HepG2 (cell line): ENCODE results near the gene CBLN3. TPM values are rescaled to one million over a fixed set of nuclear protein-coding genes. Genes with fewer than 3 reads are reported as not detected.

Source experiments
- ATAC-seq: fragments of 200-7000 bp; cut with Tn5 transposase; 3 replicates; pipeline ENCODE4 v1.9.1; 2020; ENCODE audit warnings: mild to moderate bottlenecking, moderate library complexity
- BruUV-seq: library from RNA; stranded (reverse); fragments of 400-500 nt; replicated peaks from 2 replicates; lab custom pipeline; 2021; lab: Mats Ljungman, UMichigan
- CTCF ChIA-PET: fragments of 300-600 bp; formaldehyde crosslinking; extraction: SDS; loops from one replicate; lab custom pipeline; 2021; ENCODE audit warnings: low total read pairs, inconsistent platforms, low intra/inter-chr PET ratio; lab: Yijun Ruan, JAX
- POLR2A ChIA-PET: fragments of 350-600 bp; sonication (Branson Sonifier 250); formaldehyde crosslinking; loops from one replicate; lab custom pipeline; 2020; ENCODE audit warnings: antibody characterized with exemption, inconsistent platforms; lab: Yijun Ruan, JAX
- DNase-seq: peaks from one replicate; pipeline ENCODE4 v3.0.0-alpha.2; 2015; ENCODE audit warnings: low spot score
- FAIRE-seq: peaks from 3 replicates; lab custom pipeline; 2011; peaks lifted over from hg19 to GRCh38; lab: Jason Lieb, UNC
- H2AFZ ChIP-seq: one replicate; pipeline ENCODE4 v1.6.1; 2011; ENCODE audit warnings: low read length, inconsistent platforms
- H3K27ac ChIP-seq: fragments of 300-600 bp; 3 replicates; pipeline ENCODE4 v1.8.0; 2011; ENCODE audit warnings: mixed run types, mild to moderate bottlenecking, mixed read lengths, low read length, inconsistent platforms; ENCODE audit not compliant: insufficient read depth; ENCODE audit errors: extremely low read length
- H3K27me3 ChIP-seq, 2 experiments: fragments of 200-600 bp in 1 of 2; 2 replicates in 1 of 2; 3 replicates in 1 of 2; pipeline versions ENCODE4 v1.6.0 to v1.8.0; 2011; ENCODE audit warnings: low read length in 2 of 2, mild to moderate bottlenecking in 2 of 2, moderate library complexity in 2 of 2, inconsistent platforms in 1 of 2; ENCODE audit not compliant: insufficient read depth in 2 of 2, control insufficient read depth in 1 of 2
- H3K36me3 ChIP-seq, 2 experiments: fragments of 200-600 bp in 1 of 2; replicated peaks in 1 of 2; 2 replicates in 1 of 2; 3 replicates in 1 of 2; pipeline versions ENCODE4 v1.5.1 to v1.8.0; 2011; ENCODE audit warnings: low read length in 2 of 2, inconsistent platforms in 1 of 2; ENCODE audit not compliant: insufficient read depth in 2 of 2, control insufficient read depth in 1 of 2
- H3K4me1 ChIP-seq: 2 replicates; pipeline ENCODE4 v1.5.1; 2012; ENCODE audit warnings: low read length, inconsistent platforms; ENCODE audit not compliant: insufficient read depth
- H3K4me2 ChIP-seq: 2 replicates; pipeline ENCODE4 v1.6.0; 2011; ENCODE audit warnings: low read depth, low read length, inconsistent platforms
- H3K4me3 ChIP-seq, 3 experiments: fragments of 200-600 bp in 1 of 3; sonication (generic), shearing (Covaris generic) in 1 of 3; replicated peaks in 1 of 3; 2 replicates each; pipeline ENCODE4 v1.5.1; 2011 to 2016; ENCODE audit warnings: low read length in 3 of 3, inconsistent platforms in 2 of 3, low read depth in 2 of 3, mild to moderate bottlenecking in 2 of 3, control low read depth in 1 of 3, mixed read lengths in 1 of 3; ENCODE audit not compliant: insufficient read depth in 1 of 3
- H3K79me2 ChIP-seq: one replicate; pipeline ENCODE4 v1.6.1; 2011; ENCODE audit warnings: low read length, inconsistent platforms; ENCODE audit not compliant: insufficient read depth
- H3K9ac ChIP-seq: 2 replicates; pipeline ENCODE4 v1.6.0; 2011; ENCODE audit warnings: mild to moderate bottlenecking, low read depth, low read length, inconsistent platforms; ENCODE audit not compliant: insufficient read depth
- H3K9me3 ChIP-seq: 2 replicates; pipeline ENCODE4 v1.5.1; 2012; ENCODE audit warnings: mild to moderate bottlenecking, low read length
- H4K20me1 ChIP-seq: 2 replicates; pipeline ENCODE4 v1.6.0; 2011; ENCODE audit warnings: inconsistent platforms, mild to moderate bottlenecking, low read length, moderate library complexity; ENCODE audit not compliant: insufficient read depth
- ATF6 ChIP-seq: sonication (generic); formaldehyde crosslinking; conservative IDR thresholded peaks from 2 replicates; pipeline ENCODE4 v1.4.0; 2020; ENCODE audit warnings: missing genetic modification reagents
- MED8 ChIP-seq: sonication (generic); formaldehyde crosslinking; IDR thresholded peaks from 2 replicates; pipeline ENCODE4 v1.8.1; 2023; ENCODE audit warnings: mild to moderate bottlenecking, missing genetic modification reagents; ENCODE audit not compliant: insufficient replicate concordance
- PRDM10 ChIP-seq: sonication (generic); formaldehyde crosslinking; IDR thresholded peaks from 2 replicates; pipeline ENCODE4 v1.4.0; 2020; ENCODE audit warnings: low read depth, missing genetic modification reagents
- RFX3 ChIP-seq: IDR thresholded peaks from 2 replicates; pipeline ENCODE4 v1.6.1; 2016; ENCODE audit warnings: missing biosample characterization, missing genetic modification reagents
- ZMYM3 ChIP-seq: sonication (generic); formaldehyde crosslinking; IDR thresholded peaks from 2 replicates; pipeline ENCODE4 v1.5.1; 2020; ENCODE audit warnings: mild to moderate bottlenecking, missing genetic modification reagents
- ZNF605 ChIP-seq: sonication (generic); formaldehyde crosslinking; IDR thresholded peaks from 2 replicates; pipeline ENCODE4 v1.8.0; 2022; ENCODE audit warnings: mild to moderate bottlenecking, missing genetic modification reagents
- ZNF652 ChIP-seq: IDR thresholded peaks from 2 replicates; pipeline ENCODE4 v1.6.1; 2016; ENCODE audit warnings: low read depth, borderline replicate concordance
- WGBS: methylation state at CpG from one replicate; pipeline ENCODE4 v1.1.6; 2017; ENCODE audit warnings: low lambda C conversion rate; 5-methylcytosine and 5-hydroxymethylcytosine counted together
- in situ Hi-C: cut with HindIII; loops from 2 replicates; pipeline ENCODE4 v1.10.0; 2017; ENCODE audit warnings: low pct_unique_long_range_greater_than_20kb; ENCODE audit not compliant: extremely low pct_ligation_motif_present
- intact Hi-C: fragments of 100-400 bp; cut with micrococcal nuclease; formaldehyde crosslinking; loops from one replicate; pipeline ENCODE4 v1.10.0; 2022; ENCODE audit not compliant: unreplicated experiment
- polyA plus RNA-seq, 8 experiments: library from polyadenylated mRNA; depleted of rRNA in 3 of 8; stranded (reverse) in 7 of 8; unstranded in 1 of 8; fragments of >200 nt; fragmentation: Illumina TruSeq in 4 of 8; extraction: Trizol in 4 of 8; gene quantifications; 2 replicates each; pipeline versions ENCODE4 v1.2.1 to v1.2.3, GENCODE V29; 2011 to 2016; ENCODE audit warnings: low read depth in 4 of 8, missing spikeins in 1 of 8, mixed read lengths in 1 of 8; ENCODE audit not compliant: insufficient read depth in 1 of 8
- total RNA-seq, 5 experiments: library from RNA; depleted of rRNA; stranded (reverse); fragments of >200 nt; fragmentation: Illumina TruSeq; extraction: Trizol; gene quantifications; 2 replicates each; pipeline ENCODE4 v1.2.3, GENCODE V29; 2016; ENCODE audit warnings: low read depth in 1 of 5

The CBLN3 gene
- total and polyA plus RNA-seq, 2 of the 13 experiments (the other 11 are each of a cell fraction or from before 2014, with no cell fraction given) = 0.66 to 0.98 TPM

GRCh38 chr14:24407608-24408325 is 21.7 kb downstream of the CBLN3 start (continued):
- TF ChIP-seq ATF6 = no peak

GRCh38 chr14:24406416-24406815 is 23.1 kb downstream of the CBLN3 start:
- in situ Hi-C loops (no loop called here), intact Hi-C loops (loop anchor here (2.0 kb wide), 1 partner anchor 36 kb away; no protein-coding TSS in a partner anchor)
- no peak overlapping the region for H3K9ac ChIP-seq
- BruUV-seq = no TSS peak
- no peaks in the 10 kb centered on the region for H3K9me3 ChIP-seq
- no peak overlapping the region for H2AFZ ChIP-seq
- ATAC-seq = no peak
- TF ChIP-seq ZNF605 (CRISPR knock-in tag) = 0 out of 2 replicates have a peak, but pooled peaks have one; percentile 7
- no peak for TF ChIP-seq ZNF652
- TF ChIP-seq MED8 (CRISPR knock-in tag) = no peak
- no peak for TF ChIP-seq RFX3 (CRISPR knock-in tag)
- no peak for TF ChIP-seq PRDM10
- TF ChIP-seq ZMYM3 (CRISPR knock-in tag) = no peak
- peaks cover 16% of the 10 kb centered on the region for H3K4me1 ChIP-seq
- peaks cover 4% of the 10 kb centered on the region in 2 experiments; a peak in 3 of 5 replicates for H3K27me3 ChIP-seq
- POLR2A ChIA-PET = interaction anchor here (1.1 to 2.1 kb wide), 2 partner anchors 22 to 24 kb away, joined by 3 to 8 read pairs; partner anchors contain the start of genes CBLN3 and KHNYN
- 69% methylated on average over 6 of the region's 6 CpGs for WGBS
- no peak overlapping the region for H3K4me3 ChIP-seq
- H3K36me3 ChIP-seq = no peaks in the 10 kb centered on the region
- H3K79me2 ChIP-seq = no peaks in the 10 kb centered on the region
- no peak for DNase-seq
- H4K20me1 ChIP-seq = no peaks in the 10 kb centered on the region
- no peak overlapping the region for H3K27ac ChIP-seq
- no peak overlapping the region for H3K4me2 ChIP-seq
- no peak for FAIRE-seq
- CTCF ChIA-PET = no interaction called here
